ENCODE measurements around the gene C6orf15. TPM values are rescaled to one million over a fixed set of nuclear protein-coding genes. Genes with fewer than 3 reads are reported as not detected.

C6orf15 gene
- total RNA-seq, 1 donor, result not detected

DNA sequence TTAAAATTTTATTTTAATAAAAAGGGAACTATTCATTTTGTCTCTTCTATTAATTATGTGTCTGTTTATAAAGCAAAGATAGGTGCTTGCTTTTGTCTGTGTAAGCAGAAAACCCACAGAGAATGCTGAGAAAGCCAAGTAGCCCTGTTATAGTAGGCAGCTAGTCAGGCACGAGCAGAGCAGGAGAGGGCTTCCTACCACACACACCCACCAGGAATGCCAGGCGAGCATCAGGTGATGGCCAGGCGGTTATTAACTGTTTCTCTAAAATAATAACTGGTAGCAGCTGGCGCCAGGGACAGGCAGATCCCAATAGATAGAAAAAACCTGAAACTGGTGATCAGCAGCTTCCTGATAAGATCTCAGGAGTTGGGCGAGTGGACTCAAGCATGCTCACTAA lies 15.7 kb downstream of the C6orf15 start:
- TF ChIP-seq, protein P1, sequence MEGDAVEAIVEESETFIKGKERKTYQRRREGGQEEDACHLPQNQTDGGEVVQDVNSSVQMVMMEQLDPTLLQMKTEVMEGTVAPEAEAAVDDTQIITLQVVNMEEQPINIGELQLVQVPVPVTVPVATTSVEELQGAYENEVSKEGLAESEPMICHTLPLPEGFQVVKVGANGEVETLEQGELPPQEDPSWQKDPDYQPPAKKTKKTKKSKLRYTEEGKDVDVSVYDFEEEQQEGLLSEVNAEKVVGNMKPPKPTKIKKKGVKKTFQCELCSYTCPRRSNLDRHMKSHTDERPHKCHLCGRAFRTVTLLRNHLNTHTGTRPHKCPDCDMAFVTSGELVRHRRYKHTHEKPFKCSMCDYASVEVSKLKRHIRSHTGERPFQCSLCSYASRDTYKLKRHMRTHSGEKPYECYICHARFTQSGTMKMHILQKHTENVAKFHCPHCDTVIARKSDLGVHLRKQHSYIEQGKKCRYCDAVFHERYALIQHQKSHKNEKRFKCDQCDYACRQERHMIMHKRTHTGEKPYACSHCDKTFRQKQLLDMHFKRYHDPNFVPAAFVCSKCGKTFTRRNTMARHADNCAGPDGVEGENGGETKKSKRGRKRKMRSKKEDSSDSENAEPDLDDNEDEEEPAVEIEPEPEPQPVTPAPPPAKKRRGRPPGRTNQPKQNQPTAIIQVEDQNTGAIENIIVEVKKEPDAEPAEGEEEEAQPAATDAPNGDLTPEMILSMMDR (IDR thresholded peaks at IDR 0.05; ENCODE audit: extremely low read depth, low read depth, low read length), result no peak
- Histone ChIP-seq H3K36me3 (ENCODE audit: insufficient read depth, low read length) (no peaks in the 10 kb centered on the region), H3K4me1 (ENCODE audit: insufficient read depth, low read length) (no peaks in the 10 kb centered on the region), H4K20me1 (ENCODE audit: insufficient read depth, low read length) (no peaks in the 10 kb centered on the region), H3K27me3 (ENCODE audit: insufficient read depth, low read length) (no peaks in the 10 kb centered on the region), H3K4me2 (ENCODE audit: insufficient read depth, low read length) (no peak overlapping the region), H3K9me3 (ENCODE audit: low read depth, low read length) (no peaks in the 10 kb centered on the region), H2AFZ (ENCODE audit: low read length) (no peak overlapping the region), H3K79me2 (ENCODE audit: insufficient read depth, low read length) (no peaks in the 10 kb centered on the region), H3K4me3 (ENCODE audit: insufficient read depth, low read length) (no peak overlapping the region), H3K27ac (ENCODE audit: low read depth, low read length) (no peak overlapping the region)
- no peak for DNase-seq (ENCODE audit: insufficient read length, low spot score, missing footprints)

DNA sequence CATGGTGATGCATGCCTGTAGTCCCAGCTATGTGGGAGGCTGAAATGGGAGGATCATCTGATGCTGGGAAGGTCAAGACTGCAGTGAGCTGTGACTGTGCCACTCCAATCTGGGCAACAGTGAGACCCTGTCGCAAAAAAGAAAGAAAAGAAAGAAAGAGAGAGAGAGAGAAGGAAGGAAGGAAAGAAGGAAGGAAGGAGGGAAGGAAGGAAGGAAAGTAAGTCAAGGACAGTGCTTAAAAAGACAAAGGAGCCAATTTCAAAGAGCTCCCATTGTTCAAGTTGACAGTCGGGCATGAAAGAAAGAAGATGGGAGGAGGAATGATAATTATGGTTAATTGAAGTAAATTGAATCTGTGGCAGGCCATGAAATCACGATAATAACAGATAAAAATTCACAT lies 16.2 kb downstream of the C6orf15 start:
- H3K36me3 ChIP-seq (ENCODE audit: insufficient read depth, low read length), result no peaks in the 10 kb centered on the region

DNA sequence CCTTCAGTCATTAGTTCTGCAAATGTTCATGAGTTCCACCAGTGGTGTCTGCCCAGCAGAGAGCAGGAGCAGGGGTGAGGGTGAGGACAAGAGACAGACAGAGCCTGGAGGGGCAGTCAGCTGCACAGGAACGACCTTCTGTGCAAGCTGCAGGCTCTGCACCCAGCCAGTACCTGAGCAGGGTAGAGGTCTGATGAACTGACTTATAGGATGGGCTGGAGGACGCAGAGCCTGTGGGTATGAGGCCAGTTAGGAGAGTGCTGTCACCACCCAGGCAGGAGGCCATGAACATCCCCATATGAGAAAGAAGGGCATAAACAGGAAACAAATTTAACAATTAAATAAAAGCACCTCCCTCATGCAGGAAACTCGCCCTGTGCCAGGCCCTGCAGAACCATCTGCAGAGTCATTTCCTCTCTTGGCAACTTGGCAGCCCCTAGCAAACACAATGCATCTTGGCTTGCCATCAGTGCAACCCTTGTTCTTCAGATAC lies 17.9 kb downstream of the C6orf15 start:
- Histone ChIP-seq H3K36me3 (ENCODE audit: insufficient read depth, low read length) (no peaks in the 10 kb centered on the region), H3K79me2 (ENCODE audit: insufficient read depth, low read length) (no peaks in the 10 kb centered on the region), H4K20me1 (ENCODE audit: insufficient read depth, low read length) (no peaks in the 10 kb centered on the region), H3K4me3 (ENCODE audit: insufficient read depth, low read length) (no peak overlapping the region), H3K9me3 (ENCODE audit: low read depth, low read length) (no peaks in the 10 kb centered on the region), H2AFZ (ENCODE audit: low read length) (no peak overlapping the region), H3K4me1 (ENCODE audit: insufficient read depth, low read length) (no peaks in the 10 kb centered on the region), H3K4me2 (ENCODE audit: insufficient read depth, low read length) (no peak overlapping the region), H3K27me3 (ENCODE audit: insufficient read depth, low read length) (no peaks in the 10 kb centered on the region), H3K27ac (ENCODE audit: low read depth, low read length) (no peak overlapping the region)
- no peak for DNase-seq (ENCODE audit: insufficient read length, low spot score, missing footprints)
- TF ChIP-seq, protein P1 (IDR thresholded peaks at IDR 0.05; ENCODE audit: extremely low read depth, low read depth, low read length), result no peak

More for the DNA sequence above, 16.2 kb downstream of the C6orf15 start:
- TF ChIP-seq, protein P1 (IDR thresholded peaks at IDR 0.05; ENCODE audit: extremely low read depth, low read depth, low read length), result no peak
- H2AFZ ChIP-seq (ENCODE audit: low read length), result no peak overlapping the region
- no peak overlapping the region for H3K4me2 ChIP-seq (ENCODE audit: insufficient read depth, low read length)
- no peaks in the 10 kb centered on the region for H3K79me2 ChIP-seq (ENCODE audit: insufficient read depth, low read length)
- DNase-seq (ENCODE audit: insufficient read length, low spot score, missing footprints), result no peak
- H3K27ac ChIP-seq (ENCODE audit: low read depth, low read length), result no peak overlapping the region
- H3K9me3 ChIP-seq (ENCODE audit: low read depth, low read length), result no peaks in the 10 kb centered on the region
- H3K4me1 ChIP-seq (ENCODE audit: insufficient read depth, low read length), result no peaks in the 10 kb centered on the region
- no peak overlapping the region for H3K4me3 ChIP-seq (ENCODE audit: insufficient read depth, low read length)
- H3K27me3 ChIP-seq (ENCODE audit: insufficient read depth, low read length), result no peaks in the 10 kb centered on the region
- no peaks in the 10 kb centered on the region for H4K20me1 ChIP-seq (ENCODE audit: insufficient read depth, low read length)

DNA sequence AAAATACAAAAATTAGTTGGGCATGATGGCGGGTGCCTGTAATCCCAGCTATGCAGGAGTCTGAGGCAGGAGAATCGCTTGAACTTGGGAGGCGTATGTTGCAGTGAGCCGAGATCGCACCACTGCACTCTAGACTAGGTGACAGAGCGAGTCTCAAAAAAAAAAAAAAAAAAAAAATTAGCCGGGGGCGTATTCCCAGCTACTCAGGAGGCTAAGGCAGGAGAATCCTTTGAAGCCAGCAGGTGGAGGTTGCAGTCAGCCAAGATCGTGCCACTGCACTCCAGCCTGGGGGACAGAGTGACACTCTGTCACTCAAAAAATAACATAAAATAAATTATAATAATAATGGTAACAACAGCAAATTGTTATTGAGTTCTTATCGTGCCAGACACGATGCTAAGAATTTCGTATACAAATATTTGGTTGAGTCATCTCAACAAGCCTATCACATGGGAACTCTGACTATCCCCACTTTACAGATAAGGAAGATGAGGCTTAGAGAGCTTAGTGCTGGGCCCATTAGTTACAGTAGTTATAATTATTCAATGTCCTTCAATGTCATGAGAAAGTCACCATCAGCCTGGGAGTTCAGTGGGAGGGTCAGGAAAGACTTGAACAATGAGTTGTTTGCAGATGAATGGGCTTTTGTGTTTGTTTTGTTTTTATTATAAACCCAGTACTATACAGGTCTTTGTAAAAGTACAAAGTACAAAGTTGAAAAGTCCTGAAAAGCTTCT lies 19.4 kb downstream of the C6orf15 start:
- H3K36me3 ChIP-seq (ENCODE audit: insufficient read depth, low read length), result no peaks in the 10 kb centered on the region
- H4K20me1 ChIP-seq (ENCODE audit: insufficient read depth, low read length), result no peaks in the 10 kb centered on the region
- H3K4me2 ChIP-seq (ENCODE audit: insufficient read depth, low read length), result no peak overlapping the region
- no peak for DNase-seq (ENCODE audit: insufficient read length, low spot score, missing footprints)
- H2AFZ ChIP-seq (ENCODE audit: low read length), result no peak overlapping the region
- no peak overlapping the region for H3K27ac ChIP-seq (ENCODE audit: low read depth, low read length)
- TF ChIP-seq, protein P1 (IDR thresholded peaks at IDR 0.05; ENCODE audit: extremely low read depth, low read depth, low read length), result no peak
- no peaks in the 10 kb centered on the region for H3K79me2 ChIP-seq (ENCODE audit: insufficient read depth, low read length)
- H3K4me1 ChIP-seq (ENCODE audit: insufficient read depth, low read length), result no peaks in the 10 kb centered on the region
- no peaks in the 10 kb centered on the region for H3K27me3 ChIP-seq (ENCODE audit: insufficient read depth, low read length)
- H3K4me3 ChIP-seq (ENCODE audit: insufficient read depth, low read length), result no peak overlapping the region
- H3K9me3 ChIP-seq (ENCODE audit: low read depth, low read length), result no peaks in the 10 kb centered on the region
